A549 (cell line): Measurements from ENCODE around the gene LRRC14B.

Experiments used
- CEBPB ChIP-seq, 2 experiments: fragments of >200 bp in 1 of 2; sonication (Bioruptor Twin) in 1 of 2; formaldehyde crosslinking in 1 of 2; IDR thresholded peaks; 2 replicates each; pipeline ENCODE4 v1.6.1; 2012 to 2016
- CHD4 ChIP-seq: fragments of 200-600 bp; sonication (generic); IDR thresholded peaks from 2 replicates; pipeline ENCODE4 v1.6.1; 2016; ENCODE audit warnings: antibody characterized with exemption, mild to moderate bottlenecking, borderline replicate concordance
- CTCF ChIP-seq: fragments of >200 bp; sonication (Bioruptor Twin); formaldehyde crosslinking; IDR thresholded peaks from 3 replicates; pipeline ENCODE4 v1.5.1; 2016
- E2F6 ChIP-seq: IDR thresholded peaks from 2 replicates; pipeline ENCODE4 v1.6.1; 2012; ENCODE audit warnings: low read depth, borderline replicate concordance
- EHMT2 ChIP-seq: fragments of 200-600 bp; sonication (generic); IDR thresholded peaks from 2 replicates; pipeline ENCODE4 v1.6.1; 2016; ENCODE audit warnings: antibody characterized with exemption, low read depth, mild to moderate bottlenecking, moderate library complexity
- ELK1 ChIP-seq: fragments of 150-350 bp; IDR thresholded peaks from 2 replicates; pipeline ENCODE4 v1.6.1; 2014; ENCODE audit warnings: low read depth, mild to moderate bottlenecking, low read length
- FOSL2 ChIP-seq, 2 experiments: fragments of 450-650 bp in 1 of 2; fragments of >200 bp in 1 of 2; sonication (Bioruptor Twin) in 1 of 2; formaldehyde crosslinking; IDR thresholded peaks; 2 replicates each; pipeline versions ENCODE4 v1.5.0 to v1.6.1; 2016 to 2020; ENCODE audit warnings: mild to moderate bottlenecking in 1 of 2, moderate library complexity in 1 of 2
- HES2 ChIP-seq: fragments of >200 bp; sonication (Bioruptor Twin); formaldehyde crosslinking; IDR thresholded peaks from 2 replicates; pipeline ENCODE4 v1.6.1; 2016
- KDM5A ChIP-seq: fragments of 200-600 bp; sonication (generic); IDR thresholded peaks from 2 replicates; pipeline ENCODE4 v1.6.1; 2016; ENCODE audit warnings: antibody characterized with exemption, mild to moderate bottlenecking
- MAX ChIP-seq: IDR thresholded peaks from 2 replicates; pipeline ENCODE4 v1.6.1; 2012
- NPAS2 ChIP-seq: fragments of 250-450 bp; sonication (Bioruptor Pico); IDR thresholded peaks from 2 replicates; pipeline ENCODE4 v1.8.0; 2022; ENCODE audit warnings: mild to moderate bottlenecking, moderate library complexity, borderline replicate concordance
- RAD21 ChIP-seq, 2 experiments: fragments of >200 bp in 1 of 2; sonication (Bioruptor Twin) in 1 of 2; formaldehyde crosslinking in 1 of 2; IDR thresholded peaks in 1 of 2; conservative IDR thresholded peaks in 1 of 2; 2 replicates in 1 of 2; 3 replicates in 1 of 2; pipeline ENCODE4 v1.6.1; 2012 to 2018; ENCODE audit warnings: inconsistent platforms in 1 of 2
- ZFP36 ChIP-seq: fragments of 450-650 bp; IDR thresholded peaks from 2 replicates; pipeline ENCODE4 v1.6.1; 2014; ENCODE audit warnings: borderline replicate concordance; ENCODE audit not compliant: partially characterized antibody
- ZNF302 ChIP-seq: fragments of 250-450 bp; sonication (Bioruptor Pico); IDR thresholded peaks from 2 replicates; pipeline ENCODE4 v1.9.0; 2021; ENCODE audit warnings: inconsistent platforms, mild to moderate bottlenecking, moderate library complexity

GRCh38 chr5:192970-193831, 1.9 kb downstream of the LRRC14B start:
- TF ChIP-seq E2F6 (no peak), RAD21 (conservative IDR thresholded peaks at IDR 0.05 in 1 of 2, IDR thresholded peaks at IDR 0.05 in 1 of 2) (no peak), NPAS2 (CRISPR knock-in tag) (no peak), ELK1 (no peak), CEBPB (IDR thresholded peaks at IDR 0.05) (no peak), HES2 (no peak), CTCF (no peak), MAX (no peak), EHMT2 (no peak), FOSL2 (IDR thresholded peaks at IDR 0.05) (no peak), FOSL2 (CRISPR knock-in tag; IDR thresholded peaks at IDR 0.05) (no peak), CHD4 (no peak), ZNF302 (CRISPR knock-in tag) (no peak), ZFP36 (no peak), KDM5A (no peak)
